Sigmoid colon (tissue), 4 donors: Measurements from ENCODE around the gene TCP11L2.

Experiments
- CTCF ChIP-seq, 4 experiments: fragments of 450-650 bp in 3 of 4; fragments of 200-600 bp in 1 of 4; IDR thresholded peaks; one replicate each; pipeline ENCODE4 v1.5.1; 2016 to 2019; ENCODE audit warnings: antibody characterized with exemption in 4 of 4, mild to moderate bottlenecking in 3 of 4, moderate library complexity in 2 of 4
- EP300 ChIP-seq, 4 donors: sonication (generic); formaldehyde crosslinking; IDR thresholded peaks; one replicate each; pipeline ENCODE4 v1.6.1; 2017; ENCODE audit warnings: antibody characterized with exemption in 4 of 4
- POLR2AphosphoS5 ChIP-seq, 4 donors: sonication (generic); formaldehyde crosslinking; IDR thresholded peaks; one replicate each; pipeline ENCODE4 v1.6.1; 2017; ENCODE audit warnings: antibody characterized with exemption in 4 of 4

- no peak for TF ChIP-seq EP300 (IDR thresholded peaks at IDR 0.05)
- TF ChIP-seq CTCF (IDR thresholded peaks at IDR 0.05): no peak
- TF ChIP-seq POLR2AphosphoS5 (IDR thresholded peaks at IDR 0.05): no peak
Observed at GRCh38 chr12:106307181-106307580, 4.6 kb downstream of the TCP11L2 start.
